ENCODE results near the gene SNX25.

The SNX25 gene

DNA sequence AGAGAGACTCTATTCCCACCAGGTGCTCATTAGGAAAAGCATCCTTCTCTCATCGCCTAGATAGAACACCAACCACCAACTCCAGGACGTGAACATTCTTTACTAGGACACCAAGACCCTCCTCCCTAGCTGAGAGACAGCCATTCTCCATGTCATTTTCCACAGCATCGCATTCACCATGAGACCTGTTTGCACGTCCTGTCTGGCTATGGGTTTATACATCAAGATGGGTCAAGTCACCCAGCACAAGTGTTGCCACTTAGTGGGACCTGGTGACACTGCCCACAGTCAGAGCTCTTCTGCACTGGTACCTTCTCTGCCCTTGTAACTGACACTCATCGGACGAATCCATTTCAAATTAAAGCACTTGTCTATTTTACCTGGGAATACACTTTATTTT, 168.9 kb downstream of the SNX25 start:
- no peak for FAIRE-seq
- TF ChIP-seq, protein P1, sequence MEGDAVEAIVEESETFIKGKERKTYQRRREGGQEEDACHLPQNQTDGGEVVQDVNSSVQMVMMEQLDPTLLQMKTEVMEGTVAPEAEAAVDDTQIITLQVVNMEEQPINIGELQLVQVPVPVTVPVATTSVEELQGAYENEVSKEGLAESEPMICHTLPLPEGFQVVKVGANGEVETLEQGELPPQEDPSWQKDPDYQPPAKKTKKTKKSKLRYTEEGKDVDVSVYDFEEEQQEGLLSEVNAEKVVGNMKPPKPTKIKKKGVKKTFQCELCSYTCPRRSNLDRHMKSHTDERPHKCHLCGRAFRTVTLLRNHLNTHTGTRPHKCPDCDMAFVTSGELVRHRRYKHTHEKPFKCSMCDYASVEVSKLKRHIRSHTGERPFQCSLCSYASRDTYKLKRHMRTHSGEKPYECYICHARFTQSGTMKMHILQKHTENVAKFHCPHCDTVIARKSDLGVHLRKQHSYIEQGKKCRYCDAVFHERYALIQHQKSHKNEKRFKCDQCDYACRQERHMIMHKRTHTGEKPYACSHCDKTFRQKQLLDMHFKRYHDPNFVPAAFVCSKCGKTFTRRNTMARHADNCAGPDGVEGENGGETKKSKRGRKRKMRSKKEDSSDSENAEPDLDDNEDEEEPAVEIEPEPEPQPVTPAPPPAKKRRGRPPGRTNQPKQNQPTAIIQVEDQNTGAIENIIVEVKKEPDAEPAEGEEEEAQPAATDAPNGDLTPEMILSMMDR (IDR thresholded peaks at IDR 0.05; ENCODE audit: insufficient read depth, missing control alignments), result no peak
- no peak for DNase-seq (ENCODE audit: insufficient read length, low spot score)

DNA sequence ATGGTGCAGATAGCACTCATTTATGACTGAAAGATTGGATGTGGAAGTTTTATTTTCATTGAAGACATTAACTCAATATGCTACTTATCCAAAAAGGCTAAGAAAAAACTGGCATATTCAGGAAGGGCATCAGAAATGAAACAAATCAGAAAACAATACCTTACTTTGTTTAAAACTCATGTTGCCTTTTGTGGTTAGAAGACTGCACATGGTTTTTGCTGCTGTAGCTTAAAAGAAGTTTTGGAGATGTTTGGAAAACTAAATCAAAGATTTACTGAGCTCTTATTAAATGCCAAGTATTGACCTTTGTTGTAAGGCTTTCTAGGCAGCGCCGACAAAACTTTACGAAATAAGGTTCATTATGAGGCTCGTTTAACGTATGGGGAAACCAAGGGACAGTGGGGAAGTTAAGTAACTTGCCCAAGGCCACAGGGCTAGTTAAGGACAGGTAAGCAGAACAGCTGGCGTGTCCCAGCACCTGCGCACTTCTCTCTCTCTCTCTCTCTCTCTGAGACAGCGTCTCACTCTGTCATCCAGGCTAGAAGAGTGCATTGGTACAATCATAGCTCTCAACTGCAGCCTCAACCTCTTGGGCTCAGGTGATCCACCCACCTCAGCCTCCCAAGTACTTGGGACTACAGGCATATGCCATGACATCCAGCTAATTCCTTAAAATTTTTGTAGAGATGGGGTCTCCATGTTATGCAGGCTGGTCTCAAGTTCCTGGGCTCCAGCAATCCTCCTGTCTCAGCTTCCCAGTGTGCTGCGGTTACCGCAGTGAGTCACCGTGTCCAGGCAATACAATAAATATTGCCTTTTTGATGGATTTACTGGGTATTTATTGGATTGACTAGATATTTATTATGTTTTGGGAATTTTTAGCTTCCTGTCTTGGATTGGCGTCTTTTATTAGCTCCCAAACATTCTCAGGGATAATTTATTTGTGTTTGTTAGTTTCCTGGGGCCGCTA, 170.2 kb downstream of the SNX25 start:
- FAIRE-seq, result no peak
- TF ChIP-seq, protein P1 (IDR thresholded peaks at IDR 0.05; ENCODE audit: insufficient read depth, missing control alignments), result no peak
- DNase-seq (ENCODE audit: insufficient read length, low spot score), result no peak

DNA sequence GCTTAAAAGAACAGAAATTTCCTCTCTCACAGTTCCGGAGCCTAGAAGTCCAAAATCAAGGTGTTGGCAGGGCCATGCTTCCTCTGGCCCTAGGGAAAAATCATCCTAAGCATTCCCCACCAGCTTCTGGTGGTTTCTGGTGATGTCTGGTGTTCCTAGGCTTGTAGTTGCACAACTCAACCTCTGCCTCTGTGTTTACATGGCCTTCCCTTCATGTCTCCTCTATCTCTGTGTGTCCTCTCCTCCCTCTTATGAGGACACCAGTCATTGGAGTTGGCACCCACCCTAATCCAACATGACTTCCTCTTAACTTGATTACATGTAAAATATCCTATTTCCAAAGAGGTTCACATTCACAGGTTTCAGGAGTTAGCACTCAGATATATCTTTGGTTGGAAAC, 170.9 kb downstream of the SNX25 start:
- FAIRE-seq (no peak), DNase-seq (ENCODE audit: insufficient read length, low spot score) (no peak)
- TF ChIP-seq, protein P1 (IDR thresholded peaks at IDR 0.05; ENCODE audit: insufficient read depth, missing control alignments), result no peak

DNA sequence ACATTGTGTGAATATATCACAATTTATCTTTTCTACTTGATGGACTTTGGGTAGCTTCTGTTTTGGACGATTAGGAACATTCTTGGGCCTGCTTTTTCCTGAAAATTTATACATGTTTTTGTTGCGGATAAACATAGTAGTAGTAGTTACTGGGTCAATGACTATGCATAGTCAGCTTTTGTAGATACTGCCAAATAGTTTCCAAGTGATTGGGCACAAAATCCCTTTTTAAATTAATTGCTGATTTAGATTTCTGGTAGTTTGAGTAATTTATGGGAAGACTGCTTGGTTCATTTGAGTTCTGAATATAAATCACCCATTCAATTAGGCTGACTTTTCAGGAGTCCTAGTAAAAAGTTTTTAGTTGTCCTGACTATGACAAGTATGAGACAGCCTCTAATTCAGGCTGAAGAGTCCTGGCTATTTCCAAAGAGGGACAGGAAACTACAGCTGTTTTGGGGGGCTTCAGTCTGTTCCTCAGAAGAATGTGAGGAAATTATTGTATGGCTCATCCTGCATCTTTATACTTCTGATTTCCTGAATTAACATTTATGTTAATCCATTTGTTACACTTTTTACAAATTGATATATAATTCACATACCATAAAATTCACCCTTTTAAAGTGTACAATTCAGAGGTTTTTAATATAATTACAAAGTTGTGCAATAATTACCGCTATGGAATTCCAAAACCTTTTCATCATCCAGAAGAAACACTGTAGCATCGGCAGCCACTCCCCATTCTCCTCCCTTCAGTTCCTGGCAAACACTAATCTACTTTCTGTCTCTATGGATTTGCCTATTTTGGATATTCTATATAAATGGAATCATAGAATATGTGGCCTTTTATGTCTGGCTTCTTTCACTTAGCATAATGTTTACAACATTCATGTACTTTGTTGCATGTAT, 172.1 kb downstream of the SNX25 start:
- TF ChIP-seq, protein P1 (IDR thresholded peaks at IDR 0.05; ENCODE audit: insufficient read depth, missing control alignments), result no peak
- FAIRE-seq (no peak), DNase-seq (ENCODE audit: insufficient read length, low spot score) (no peak)

DNA sequence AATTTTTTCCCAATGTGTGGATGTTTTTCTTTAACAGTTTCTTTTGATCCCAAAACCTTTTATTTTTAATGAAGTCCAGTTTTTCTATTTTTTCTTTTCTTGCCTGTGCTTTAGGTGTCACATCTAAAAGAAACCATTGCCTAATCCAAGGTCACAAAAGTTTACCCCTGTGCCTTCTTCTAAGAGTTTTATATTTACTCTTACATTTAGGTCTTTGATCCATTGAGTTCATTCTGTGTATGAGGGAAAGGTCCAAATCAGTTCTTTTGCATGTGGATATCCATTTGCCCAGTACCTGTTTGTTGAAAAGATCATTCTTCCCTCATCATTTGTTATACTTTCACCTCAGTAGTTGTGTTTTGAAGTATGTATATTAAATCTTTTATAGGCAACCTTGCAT, 173.4 kb downstream of the SNX25 start:
- DNase-seq (ENCODE audit: insufficient read length, low spot score) (no peak), FAIRE-seq (no peak)
- TF ChIP-seq, protein P1 (IDR thresholded peaks at IDR 0.05; ENCODE audit: insufficient read depth, missing control alignments), result no peak

DNA sequence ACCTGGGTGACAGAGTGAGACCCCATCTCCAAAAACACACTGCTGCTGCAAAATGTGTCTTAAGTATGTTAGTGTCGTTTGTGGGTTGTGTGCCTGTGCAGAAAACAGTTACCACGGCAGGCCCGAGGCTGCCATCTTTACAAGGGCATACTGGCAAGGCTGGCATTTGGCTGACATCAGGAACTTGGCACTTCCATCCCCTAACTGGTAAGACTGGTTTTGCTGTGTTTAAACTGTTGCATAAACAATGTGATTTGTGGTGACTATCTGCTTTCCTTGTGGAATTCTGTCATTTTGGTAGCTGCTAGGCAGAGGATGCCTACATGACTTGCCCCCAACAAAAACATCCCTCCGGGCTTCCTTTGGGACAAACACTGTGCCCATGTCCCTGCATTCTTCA, 174.1 kb downstream of the SNX25 start:
- TF ChIP-seq, protein P1 (IDR thresholded peaks at IDR 0.05; ENCODE audit: insufficient read depth, missing control alignments), result no peak
- FAIRE-seq (no peak), DNase-seq (ENCODE audit: insufficient read length, low spot score) (no peak)
